ENCODE measurements around the gene WDR31.
"Not testable (repeated sequence)": the region's sequence is repeated elsewhere in the genome, so short reads cannot be mapped to it uniquely, and the experiment has no call there.

The WDR31 gene

GRCh38 chr9:113372059-113372458, 32.0 kb upstream of the WDR31 start:
- no peak for TF ChIP-seq CTCF (conservative IDR thresholded peaks at IDR 0.05; ENCODE audit: low read length)
- no peak for DNase-seq (ENCODE audit: low read depth)
- no peak overlapping the region for H3K4me3 ChIP-seq (ENCODE audit: low read length)

GRCh38 chr9:113370806-113371325, 30.8 kb upstream of the WDR31 start:
- H3K4me3 ChIP-seq (ENCODE audit: low read length) = no peak overlapping the region
- no peak for DNase-seq (ENCODE audit: low read depth)
- TF ChIP-seq CTCF (conservative IDR thresholded peaks at IDR 0.05; ENCODE audit: low read length) = no peak

- DNase-seq (ENCODE audit: low read depth) = no peak
Observed at GRCh38 chr9:113369855-113370140, 29.7 kb upstream of the WDR31 start.

GRCh38 chr9:113368982-113369854, 29.1 kb upstream of the WDR31 start:
- no peak for DNase-seq (ENCODE audit: low read depth)
- no peak for TF ChIP-seq CTCF (conservative IDR thresholded peaks at IDR 0.05; ENCODE audit: low read length)
- H3K4me3 ChIP-seq (ENCODE audit: low read length) = no peak overlapping the region

More at GRCh38 chr9:113369855-113370140, 29.7 kb upstream of the WDR31 start:
- no peak for TF ChIP-seq CTCF (conservative IDR thresholded peaks at IDR 0.05; ENCODE audit: low read length)
- H3K4me3 ChIP-seq (ENCODE audit: low read length) = no peak overlapping the region

GRCh38 chr9:113368348-113368981, 28.4 kb upstream of the WDR31 start:
- H3K4me3 ChIP-seq (ENCODE audit: low read length) = no peak overlapping the region
- TF ChIP-seq CTCF (conservative IDR thresholded peaks at IDR 0.05; ENCODE audit: low read length) = no peak
- no peak for DNase-seq (ENCODE audit: low read depth)

GRCh38 chr9:113365652-113366051, 25.6 kb upstream of the WDR31 start:
- not testable (repeated sequence) for H3K4me3 ChIP-seq (ENCODE audit: low read length)
- DNase-seq (ENCODE audit: low read depth) = peak; percentile 43

GRCh38 chr9:113364951-113365350, 24.9 kb upstream of the WDR31 start:
- H3K4me3 ChIP-seq (ENCODE audit: low read length) = no peak overlapping the region
- DNase-seq (ENCODE audit: low read depth) = no peak
- TF ChIP-seq CTCF (conservative IDR thresholded peaks at IDR 0.05; ENCODE audit: low read length) = no peak

All from AG10803 (cell line).